ENCODE measurements around the gene CBLN3.

CBLN3 gene

GRCh38 chr14:24465368-24465767, 35.9 kb upstream of the CBLN3 start:
- Histone ChIP-seq H3K4me3 (ENCODE audit: low read length) (no peak overlapping the region), H4K5ac (ENCODE audit: low read length) (no peak overlapping the region), H3K9ac (ENCODE audit: low read length) (no peak overlapping the region), H3K23ac (ENCODE audit: low read length) (no peak overlapping the region), H3K79me1 (ENCODE audit: low read length) (no peaks in the 10 kb centered on the region), H3K27me3 (ENCODE audit: insufficient read depth, low read length, poor library complexity) (no peaks in the 10 kb centered on the region), H4K8ac (ENCODE audit: low read depth, low read length) (no peak overlapping the region), H3K56ac (ENCODE audit: low read length) (no peak overlapping the region), H2BK120ac (ENCODE audit: low read depth, low read length) (no peak overlapping the region), H3K4me2 (ENCODE audit: low read length) (no peak overlapping the region), H2BK15ac (replicated peaks; ENCODE audit: low read depth) (no peak overlapping the region), H2BK5ac (ENCODE audit: low read length) (no peak overlapping the region), H3K4ac (ENCODE audit: low read depth, low read length) (no peak overlapping the region), H3K18ac (ENCODE audit: low read length) (no peak overlapping the region), H3K27ac (ENCODE audit: low read depth, low read length) (no peak overlapping the region), H2AK5ac (ENCODE audit: low read length) (no peak overlapping the region), H3K79me2 (ENCODE audit: control insufficient read depth, insufficient read depth, low read length) (no peaks in the 10 kb centered on the region), H3K4me1 (ENCODE audit: control insufficient read depth, low read depth, low read length) (no peaks in the 10 kb centered on the region), H3K36me3 (ENCODE audit: control insufficient read depth, insufficient read depth, low read length) (no peaks in the 10 kb centered on the region)
- no CpG with 5 or more reads among the region's 3 CpGs for WGBS (ENCODE audit: extremely low coverage, insufficient coverage, low lambda C conversion rate)
- no peak for DNase-seq

GRCh38 chr14:24463884-24464785, 34.7 kb upstream of the CBLN3 start:
- Histone ChIP-seq H3K79me2 (ENCODE audit: control insufficient read depth, insufficient read depth, low read length) (no peaks in the 10 kb centered on the region), H3K18ac (ENCODE audit: low read length) (no peak overlapping the region), H3K4me3 (ENCODE audit: low read length) (no peak overlapping the region), H4K5ac (ENCODE audit: low read length) (no peak overlapping the region), H3K4ac (ENCODE audit: low read depth, low read length) (no peak overlapping the region), H3K27ac (ENCODE audit: low read depth, low read length) (no peak overlapping the region), H2BK15ac (replicated peaks; ENCODE audit: low read depth) (no peak overlapping the region), H3K27me3 (ENCODE audit: insufficient read depth, low read length, poor library complexity) (no peaks in the 10 kb centered on the region), H3K4me1 (ENCODE audit: control insufficient read depth, low read depth, low read length) (no peaks in the 10 kb centered on the region), H3K56ac (ENCODE audit: low read length) (no peak overlapping the region), H3K36me3 (ENCODE audit: control insufficient read depth, insufficient read depth, low read length) (no peaks in the 10 kb centered on the region), H2AK5ac (ENCODE audit: low read length) (no peak overlapping the region), H2BK5ac (ENCODE audit: low read length) (no peak overlapping the region), H3K23ac (ENCODE audit: low read length) (no peak overlapping the region), H2BK120ac (ENCODE audit: low read depth, low read length) (no peak overlapping the region), H3K79me1 (ENCODE audit: low read length) (no peaks in the 10 kb centered on the region), H3K9ac (ENCODE audit: low read length) (no peak overlapping the region), H4K8ac (ENCODE audit: low read depth, low read length) (no peak overlapping the region), H3K4me2 (ENCODE audit: low read length) (no peak overlapping the region)
- no peak for DNase-seq
- no CpG with 5 or more reads among the region's 4 CpGs for WGBS (ENCODE audit: extremely low coverage, insufficient coverage, low lambda C conversion rate)

GRCh38 chr14:24463017-24463883, 33.8 kb upstream of the CBLN3 start:
- H2BK120ac ChIP-seq (ENCODE audit: low read depth, low read length) = no peak overlapping the region
- no peak overlapping the region for H3K9ac ChIP-seq (ENCODE audit: low read length)
- no peak overlapping the region for H3K4me3 ChIP-seq (ENCODE audit: low read length)
- H4K5ac ChIP-seq (ENCODE audit: low read length) = no peak overlapping the region
- no peaks in the 10 kb centered on the region for H3K79me2 ChIP-seq (ENCODE audit: control insufficient read depth, insufficient read depth, low read length)
- no peak overlapping the region for H3K18ac ChIP-seq (ENCODE audit: low read length)
- H3K27me3 ChIP-seq (ENCODE audit: insufficient read depth, low read length, poor library complexity) = no peaks in the 10 kb centered on the region
- H3K56ac ChIP-seq (ENCODE audit: low read length) = no peak overlapping the region
- no peaks in the 10 kb centered on the region for H3K36me3 ChIP-seq (ENCODE audit: control insufficient read depth, insufficient read depth, low read length)
- H3K4me2 ChIP-seq (ENCODE audit: low read length) = no peak overlapping the region
- H3K79me1 ChIP-seq (ENCODE audit: low read length) = no peaks in the 10 kb centered on the region
- H4K8ac ChIP-seq (ENCODE audit: low read depth, low read length) = no peak overlapping the region
- no peak overlapping the region for H3K23ac ChIP-seq (ENCODE audit: low read length)
- no peaks in the 10 kb centered on the region for H3K4me1 ChIP-seq (ENCODE audit: control insufficient read depth, low read depth, low read length)
- WGBS (ENCODE audit: extremely low coverage, insufficient coverage, low lambda C conversion rate) = no CpG with 5 or more reads among the region's 5 CpGs
- no peak overlapping the region for H2BK5ac ChIP-seq (ENCODE audit: low read length)
- DNase-seq = no peak
- no peak overlapping the region for H3K27ac ChIP-seq (ENCODE audit: low read depth, low read length)
- H2BK15ac ChIP-seq (replicated peaks; ENCODE audit: low read depth) = no peak overlapping the region
- H3K4ac ChIP-seq (ENCODE audit: low read depth, low read length) = no peak overlapping the region
- H2AK5ac ChIP-seq (ENCODE audit: low read length) = no peak overlapping the region

GRCh38 chr14:24461336-24461735, 31.9 kb upstream of the CBLN3 start:
- Histone ChIP-seq H3K4me3 (ENCODE audit: low read length) (no peak overlapping the region), H3K27me3 (ENCODE audit: insufficient read depth, low read length, poor library complexity) (no peaks in the 10 kb centered on the region), H3K4ac (ENCODE audit: low read depth, low read length) (no peak overlapping the region), H3K36me3 (ENCODE audit: control insufficient read depth, insufficient read depth, low read length) (no peaks in the 10 kb centered on the region), H3K9ac (ENCODE audit: low read length) (no peak overlapping the region), H2BK120ac (ENCODE audit: low read depth, low read length) (no peak overlapping the region), H3K79me2 (ENCODE audit: control insufficient read depth, insufficient read depth, low read length) (no peaks in the 10 kb centered on the region), H3K4me2 (ENCODE audit: low read length) (no peak overlapping the region), H3K23ac (ENCODE audit: low read length) (no peak overlapping the region), H3K56ac (ENCODE audit: low read length) (no peak overlapping the region), H4K8ac (ENCODE audit: low read depth, low read length) (no peak overlapping the region), H3K79me1 (ENCODE audit: low read length) (no peaks in the 10 kb centered on the region), H3K18ac (ENCODE audit: low read length) (no peak overlapping the region), H3K4me1 (ENCODE audit: control insufficient read depth, low read depth, low read length) (no peaks in the 10 kb centered on the region), H2BK5ac (ENCODE audit: low read length) (no peak overlapping the region), H2BK15ac (replicated peaks; ENCODE audit: low read depth) (no peak overlapping the region), H3K27ac (ENCODE audit: low read depth, low read length) (no peak overlapping the region), H2AK5ac (ENCODE audit: low read length) (no peak overlapping the region), H4K5ac (ENCODE audit: low read length) (no peak overlapping the region)
- DNase-seq = no peak

GRCh38 chr14:24459331-24459730, 29.9 kb upstream of the CBLN3 start:
- Histone ChIP-seq H3K4me3 (ENCODE audit: low read length) (no peak overlapping the region), H2BK5ac (ENCODE audit: low read length) (no peak overlapping the region), H3K27ac (ENCODE audit: low read depth, low read length) (no peak overlapping the region), H2BK15ac (replicated peaks; ENCODE audit: low read depth) (no peak overlapping the region), H4K8ac (ENCODE audit: low read depth, low read length) (no peak overlapping the region), H2BK120ac (ENCODE audit: low read depth, low read length) (no peak overlapping the region), H3K4me1 (ENCODE audit: control insufficient read depth, low read depth, low read length) (no peaks in the 10 kb centered on the region), H3K79me1 (ENCODE audit: low read length) (no peaks in the 10 kb centered on the region), H2AK5ac (ENCODE audit: low read length) (no peak overlapping the region), H4K5ac (ENCODE audit: low read length) (no peak overlapping the region), H3K79me2 (ENCODE audit: control insufficient read depth, insufficient read depth, low read length) (no peaks in the 10 kb centered on the region), H3K18ac (ENCODE audit: low read length) (no peak overlapping the region), H3K9ac (ENCODE audit: low read length) (no peak overlapping the region), H3K4ac (ENCODE audit: low read depth, low read length) (no peak overlapping the region), H3K36me3 (ENCODE audit: control insufficient read depth, insufficient read depth, low read length) (no peaks in the 10 kb centered on the region), H3K23ac (ENCODE audit: low read length) (no peak overlapping the region), H3K56ac (ENCODE audit: low read length) (no peak overlapping the region), H3K4me2 (ENCODE audit: low read length) (no peak overlapping the region), H3K27me3 (ENCODE audit: insufficient read depth, low read length, poor library complexity) (no peaks in the 10 kb centered on the region)
- no peak for DNase-seq
- no CpG with 5 or more reads among the region's 3 CpGs for WGBS (ENCODE audit: extremely low coverage, insufficient coverage, low lambda C conversion rate)
